Measurements from ENCODE around the gene MTFR1L.

Gene MTFR1L

DNA sequence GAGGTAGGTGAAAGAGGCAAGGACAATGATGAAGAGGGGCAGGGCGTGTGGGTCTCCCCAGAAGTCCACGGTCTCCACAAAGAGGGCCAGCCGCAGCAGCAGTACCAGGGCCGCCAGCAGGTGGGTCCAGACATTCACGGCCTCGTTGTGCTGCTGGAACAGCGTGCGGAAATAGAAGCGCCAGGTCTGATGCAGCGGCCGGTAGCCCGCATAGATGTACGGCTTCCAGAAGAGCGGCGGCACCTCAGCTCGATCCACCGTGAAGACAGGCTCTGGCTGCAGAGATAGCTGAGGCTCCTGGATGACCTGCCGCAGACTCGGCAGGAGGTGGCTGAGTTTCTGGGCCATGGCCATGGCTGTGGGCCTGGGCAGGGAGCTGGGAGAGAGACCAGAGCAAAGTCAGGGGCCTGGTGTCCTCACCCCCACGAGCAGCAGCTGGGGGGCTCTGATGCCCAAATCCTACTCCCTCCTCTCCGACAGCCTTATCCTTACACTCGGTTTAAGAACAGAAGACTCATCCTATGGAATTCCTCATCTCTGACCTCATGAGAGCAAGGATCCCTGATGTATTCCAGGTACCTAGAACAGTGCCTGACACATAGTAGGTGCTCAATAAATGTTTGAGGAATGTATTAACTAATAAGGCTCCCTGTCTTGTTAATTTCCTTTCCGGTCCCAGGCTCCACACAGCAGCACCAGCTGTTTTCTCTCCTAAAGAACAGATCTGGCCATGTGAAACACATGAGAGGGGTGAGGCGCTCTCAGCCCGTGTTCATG is 43.9 kb downstream of the MTFR1L start:
- DNase-seq = no peak

DNA sequence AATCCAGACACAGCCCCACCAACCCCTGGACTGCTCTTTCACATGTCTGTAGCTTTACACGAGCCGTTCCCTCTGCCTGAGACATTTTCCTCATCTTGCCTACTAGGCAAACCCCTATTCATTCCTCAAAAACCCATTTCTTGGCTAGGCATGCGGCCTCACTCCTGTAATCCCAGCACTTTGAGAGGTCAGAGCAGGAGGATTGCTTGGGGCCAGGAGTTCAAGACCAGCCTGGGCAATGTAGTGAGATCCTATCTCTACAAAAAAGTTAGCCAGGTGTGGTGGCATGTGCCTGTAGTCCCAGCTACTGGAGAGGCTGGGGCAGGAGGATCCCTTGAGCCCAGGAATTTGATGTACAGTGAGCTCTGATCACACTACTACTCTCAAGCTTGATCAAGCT is 44.7 kb downstream of the MTFR1L start:
- DNase-seq = no peak

DNA sequence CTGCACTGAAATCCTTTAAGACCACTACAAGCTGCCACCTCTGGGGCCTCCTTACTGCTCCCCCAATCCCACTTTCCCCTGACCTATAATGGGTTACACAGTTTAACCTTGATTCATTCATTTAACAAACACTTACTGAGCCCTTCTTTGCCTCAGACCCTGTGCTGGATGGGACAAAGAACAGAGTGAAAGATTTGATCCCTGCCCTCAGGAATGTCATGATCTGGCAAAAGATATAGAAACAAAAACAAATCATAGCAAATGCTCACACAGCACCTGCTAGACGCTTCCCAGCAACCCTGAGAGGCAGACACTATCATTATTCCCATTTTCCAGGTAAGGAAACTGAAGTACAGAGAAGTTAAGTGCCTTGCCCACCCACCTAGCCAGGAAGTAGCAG is 46.5 kb downstream of the MTFR1L start:
- DNase-seq = no peak

DNA sequence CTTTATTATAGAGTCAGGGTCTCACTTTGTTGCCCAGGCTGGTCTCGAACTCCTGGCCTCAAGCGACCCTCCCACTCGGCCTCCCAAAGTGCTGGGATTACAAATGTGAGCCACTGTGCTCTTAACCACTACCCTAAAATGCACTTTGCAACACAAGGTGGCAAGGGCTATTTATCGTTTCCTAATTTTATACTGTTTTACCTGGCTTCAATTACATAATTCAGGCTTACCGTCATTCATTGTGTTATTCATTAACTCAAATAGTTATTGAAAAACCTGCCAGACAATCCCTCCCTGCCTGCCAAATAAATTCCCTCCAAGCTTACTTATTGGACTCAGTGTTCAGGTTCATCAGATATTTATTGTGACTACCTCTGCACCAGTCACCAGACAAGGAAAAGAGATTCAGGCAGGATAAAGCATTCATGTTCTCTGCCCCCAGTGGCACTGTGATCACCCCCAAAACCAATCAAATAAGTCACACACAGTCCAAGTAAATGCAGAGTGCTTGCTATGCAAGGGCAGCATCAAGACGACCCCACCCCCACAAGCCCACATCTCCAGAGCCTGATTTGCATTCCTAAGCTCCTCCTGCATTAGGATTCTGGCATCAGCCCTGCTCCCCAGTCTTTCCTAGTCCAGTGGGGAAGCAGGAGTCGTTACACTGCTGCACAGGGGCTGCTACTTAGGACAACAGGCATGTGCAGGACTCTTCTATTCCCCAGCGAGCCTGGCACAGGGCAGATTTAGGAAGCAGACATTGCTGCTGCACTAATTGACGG is 47.6 kb downstream of the MTFR1L start:
- DNase-seq = no peak

DNA sequence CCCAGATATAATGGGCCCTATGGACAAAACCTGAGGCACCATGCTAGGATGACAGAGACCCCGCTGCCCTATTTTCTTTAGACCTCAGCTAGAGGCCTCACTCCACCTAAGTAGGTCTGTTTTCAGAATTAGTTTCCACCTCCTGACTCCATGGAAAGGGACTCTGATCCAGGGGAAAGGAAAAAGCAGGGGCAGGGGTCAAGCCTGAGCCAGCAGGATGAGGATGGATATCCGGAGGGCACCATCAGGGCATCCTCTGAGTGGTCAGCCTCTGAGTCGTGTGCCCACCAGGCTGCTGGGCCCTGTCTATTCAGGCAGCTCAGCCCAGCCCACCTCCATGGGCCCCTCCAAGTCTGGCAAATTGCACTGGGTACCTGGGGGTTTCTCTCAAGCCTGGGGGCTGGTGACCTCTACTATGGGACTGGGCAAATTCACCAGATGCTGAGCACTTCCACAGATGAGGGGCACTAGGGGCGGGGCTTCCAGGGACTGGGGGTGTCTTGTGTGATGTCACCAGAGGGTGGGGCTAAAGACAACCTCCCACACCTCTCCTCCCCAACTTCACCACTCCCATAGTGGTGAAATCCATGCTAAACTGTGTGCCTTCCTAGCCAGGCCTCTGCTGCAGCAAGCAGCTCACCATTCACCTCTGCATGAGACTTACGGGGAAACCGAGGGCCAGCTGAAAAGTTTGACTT is 50.3 kb downstream of the MTFR1L start:
- no peak for DNase-seq

DNA sequence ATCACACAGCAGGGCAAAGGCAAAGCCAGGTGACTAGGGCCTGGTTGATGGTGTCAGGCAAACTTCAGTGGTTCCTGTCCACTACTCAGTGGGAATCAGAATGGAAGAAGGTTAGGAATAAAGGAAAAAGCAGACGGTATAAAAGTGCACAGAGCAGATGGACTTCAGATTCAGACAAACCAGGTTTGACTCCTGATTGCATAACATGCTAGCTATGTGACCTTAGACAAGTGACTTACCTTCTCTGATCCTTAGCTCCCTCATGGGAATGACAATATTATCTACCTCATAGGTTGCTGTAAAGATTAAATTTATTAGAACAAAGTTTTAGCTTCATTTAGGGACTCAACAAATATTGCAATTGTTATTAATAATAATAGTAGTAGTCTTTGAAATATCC is 50.9 kb downstream of the MTFR1L start:
- no peak for DNase-seq

DNA sequence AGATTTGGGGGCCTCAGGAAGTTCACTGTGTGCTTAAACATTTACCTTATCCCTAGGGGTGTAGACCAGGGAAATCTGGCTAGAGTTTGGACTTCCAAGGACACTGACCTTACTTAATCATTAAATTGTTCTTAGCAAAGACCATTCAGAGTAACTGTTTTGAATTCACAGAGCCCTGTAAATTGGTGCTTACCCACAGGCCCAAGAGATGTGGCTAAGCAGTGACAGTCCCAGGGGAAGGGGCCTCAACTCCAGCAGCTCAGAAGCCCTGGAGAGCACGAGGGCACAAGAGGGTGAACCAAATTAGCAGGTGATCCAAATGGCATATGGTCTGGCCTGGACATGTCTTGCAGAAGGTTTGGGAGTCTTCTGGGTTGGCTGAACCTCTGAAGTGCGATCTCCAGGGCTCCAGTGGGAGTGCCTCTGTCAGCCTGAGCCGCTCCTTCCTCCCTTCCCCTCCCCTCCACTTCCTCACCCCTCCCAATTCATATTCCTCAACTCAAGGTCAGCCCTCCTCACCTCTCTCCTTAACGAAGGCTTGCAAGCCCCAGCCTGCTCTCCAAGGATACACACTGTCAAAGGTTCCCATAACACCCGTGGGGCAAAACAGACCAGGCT is 51.4 kb downstream of the MTFR1L start:
- DNase-seq = no peak

DNA sequence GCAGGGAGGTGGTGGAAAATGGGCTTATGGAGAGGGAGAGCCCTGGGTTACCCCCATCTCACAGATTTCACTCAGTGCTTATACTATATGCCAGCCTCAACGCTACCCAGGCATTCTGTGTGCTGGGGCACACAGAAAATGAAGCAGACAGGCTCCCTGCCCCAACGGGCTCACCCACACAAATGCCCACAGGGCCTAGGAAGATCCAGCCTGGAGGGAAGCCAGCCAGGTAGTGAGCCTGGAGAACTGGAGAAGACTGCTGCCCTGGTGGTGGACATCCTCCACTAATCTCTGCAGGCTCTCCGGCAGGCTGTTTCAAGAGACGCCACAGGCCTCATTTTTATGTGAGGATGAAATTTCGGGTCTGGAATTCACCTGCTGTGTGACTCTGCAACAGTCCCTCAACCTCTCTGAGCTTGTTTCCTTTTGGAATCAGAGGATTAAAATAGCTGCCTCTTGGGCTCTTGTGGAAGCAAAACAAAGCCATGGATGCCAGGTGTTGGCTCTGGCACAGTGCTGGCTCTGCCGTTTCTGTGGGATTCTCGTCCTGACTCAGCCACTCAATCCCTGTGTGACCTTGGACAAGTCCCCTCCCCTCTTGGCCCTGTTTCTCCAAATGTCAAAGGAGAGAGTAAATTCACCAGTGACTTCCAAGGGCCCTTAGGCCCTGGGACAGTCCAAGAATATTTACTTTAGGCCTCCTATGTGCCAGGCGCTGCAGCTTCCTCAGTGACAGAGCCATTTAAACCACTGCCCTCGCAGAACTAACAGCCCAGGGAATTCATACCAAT is 52.1 kb downstream of the MTFR1L start:
- DNase-seq = no peak

DNA sequence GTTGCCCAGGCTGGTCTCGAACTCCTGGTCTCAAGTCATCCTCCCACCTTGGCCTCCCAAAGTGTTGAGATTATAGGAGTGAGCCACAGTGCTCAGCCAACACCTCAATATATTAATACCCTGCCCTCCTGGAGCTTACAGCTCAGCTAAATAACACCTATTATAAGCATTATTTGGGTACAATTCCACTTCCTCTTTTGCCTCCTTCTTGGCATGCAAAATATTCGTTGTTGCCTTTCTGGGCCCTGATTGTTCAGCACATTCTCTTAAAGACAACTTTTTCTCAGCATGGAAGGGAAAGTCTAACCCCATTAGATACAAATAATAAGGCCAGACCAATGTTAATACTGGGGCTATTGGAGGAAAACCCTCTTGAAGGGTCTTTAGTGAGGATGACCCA is 53.0 kb downstream of the MTFR1L start:
- DNase-seq = no peak

DNA sequence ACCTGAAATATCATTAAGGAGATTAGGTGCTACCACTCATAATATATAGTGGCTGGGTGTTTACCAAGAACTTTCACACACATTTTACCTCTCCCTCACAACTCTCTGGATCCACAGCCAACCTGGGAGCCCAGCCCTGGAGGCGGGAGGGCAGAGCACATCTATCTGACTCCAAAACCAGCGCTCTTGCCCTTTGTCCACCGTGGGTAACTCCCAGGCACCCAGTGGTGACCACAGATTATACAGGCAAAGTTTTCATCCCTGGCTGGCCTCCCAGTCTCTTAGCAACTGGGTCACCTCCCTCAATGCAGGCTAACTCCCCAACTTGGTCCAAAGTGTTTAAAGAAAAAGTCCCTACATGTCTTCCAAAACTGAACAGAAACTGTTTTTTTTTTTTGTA is 53.4 kb downstream of the MTFR1L start:
- DNase-seq = no peak

DNA sequence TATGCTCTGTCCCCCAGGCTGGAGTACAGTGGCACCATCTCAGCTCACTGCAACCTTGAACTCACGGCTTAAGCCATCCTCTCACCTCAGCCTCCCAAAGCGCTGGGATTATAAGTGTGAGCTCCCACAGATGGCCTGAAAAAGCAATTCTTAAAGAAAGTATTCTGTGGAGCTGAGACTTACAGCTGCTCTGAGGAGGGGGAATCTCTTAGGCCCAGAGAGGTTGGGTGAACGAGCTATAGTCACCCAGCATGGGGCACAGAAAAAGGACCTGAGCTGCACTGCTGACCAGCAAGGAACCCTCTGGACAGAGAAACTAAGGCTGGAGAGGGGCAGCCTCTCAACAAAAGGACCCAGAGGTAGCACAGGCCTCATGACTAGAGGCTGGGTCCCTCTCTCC is 54.5 kb downstream of the MTFR1L start:
- DNase-seq = no peak

DNA sequence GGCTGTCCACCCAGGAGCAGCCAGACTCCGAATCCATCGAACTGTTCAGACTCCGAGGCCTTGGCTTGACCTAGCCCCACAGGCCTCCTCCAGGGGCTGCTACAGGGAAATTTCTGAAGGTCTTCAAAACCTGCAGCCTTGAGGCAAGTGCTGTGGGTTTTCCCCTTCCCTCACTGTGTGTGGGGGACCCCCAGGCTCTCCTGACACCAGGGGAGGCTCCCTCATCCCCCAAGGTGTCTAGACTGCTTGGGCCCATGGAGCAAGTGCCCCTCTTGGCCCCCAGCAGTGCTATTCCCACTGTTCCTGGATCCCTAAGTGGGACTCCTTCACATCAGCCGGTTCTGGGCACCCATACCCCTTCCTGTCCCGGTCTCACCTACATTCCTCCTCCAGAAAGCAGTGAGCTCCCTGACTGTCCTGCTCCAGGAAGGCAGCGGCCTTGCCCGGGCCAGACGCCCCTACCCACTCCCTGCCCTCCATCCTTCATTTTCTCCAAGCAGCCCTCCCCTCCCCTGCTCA is 54.9 kb downstream of the MTFR1L start:
- no peak for DNase-seq

DNA sequence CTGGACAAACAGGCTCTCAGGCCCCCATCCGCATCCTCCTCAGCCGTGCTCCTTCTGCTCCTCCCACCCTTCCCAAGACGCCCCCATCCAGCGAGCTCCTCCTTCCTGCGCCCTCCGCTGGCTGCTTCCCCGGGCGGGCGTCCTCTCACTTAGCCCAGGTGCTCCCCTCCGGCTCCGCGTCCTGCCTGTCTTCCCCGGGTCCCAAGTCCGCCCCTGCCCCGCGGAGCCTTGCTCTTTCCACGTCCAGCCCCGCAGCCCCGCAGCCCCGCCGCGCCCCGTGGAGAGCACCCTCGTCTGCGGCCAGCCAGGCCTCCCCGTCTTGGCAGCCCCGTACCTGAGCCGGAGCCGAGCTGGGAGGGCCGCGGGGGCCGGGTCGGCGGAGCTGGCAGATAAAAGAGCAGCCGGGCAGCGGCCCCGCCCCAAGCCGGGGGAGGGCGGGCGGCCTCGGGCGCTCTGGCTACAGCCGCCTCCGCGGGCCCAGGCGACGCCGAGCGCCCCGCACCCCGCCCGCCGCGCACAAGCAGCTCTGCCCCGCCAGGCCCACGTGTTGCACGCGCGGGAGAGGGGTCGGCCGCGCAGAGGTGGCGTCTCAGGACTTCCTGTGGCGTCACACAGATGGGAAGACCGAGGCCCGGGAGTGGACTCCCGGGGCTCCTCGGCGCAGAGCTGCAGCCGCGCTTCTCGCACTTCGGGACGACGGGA is 55.6 kb downstream of the MTFR1L start, which contains the start of gene PAQR7:
Gene PAQR7, minus strand, starts transcription at position 555 of the 702 bp plus-strand sequence. CDS start 11,869 bp downstream, outside the sequence.
- DNase-seq = peak; percentile 69

DNA sequence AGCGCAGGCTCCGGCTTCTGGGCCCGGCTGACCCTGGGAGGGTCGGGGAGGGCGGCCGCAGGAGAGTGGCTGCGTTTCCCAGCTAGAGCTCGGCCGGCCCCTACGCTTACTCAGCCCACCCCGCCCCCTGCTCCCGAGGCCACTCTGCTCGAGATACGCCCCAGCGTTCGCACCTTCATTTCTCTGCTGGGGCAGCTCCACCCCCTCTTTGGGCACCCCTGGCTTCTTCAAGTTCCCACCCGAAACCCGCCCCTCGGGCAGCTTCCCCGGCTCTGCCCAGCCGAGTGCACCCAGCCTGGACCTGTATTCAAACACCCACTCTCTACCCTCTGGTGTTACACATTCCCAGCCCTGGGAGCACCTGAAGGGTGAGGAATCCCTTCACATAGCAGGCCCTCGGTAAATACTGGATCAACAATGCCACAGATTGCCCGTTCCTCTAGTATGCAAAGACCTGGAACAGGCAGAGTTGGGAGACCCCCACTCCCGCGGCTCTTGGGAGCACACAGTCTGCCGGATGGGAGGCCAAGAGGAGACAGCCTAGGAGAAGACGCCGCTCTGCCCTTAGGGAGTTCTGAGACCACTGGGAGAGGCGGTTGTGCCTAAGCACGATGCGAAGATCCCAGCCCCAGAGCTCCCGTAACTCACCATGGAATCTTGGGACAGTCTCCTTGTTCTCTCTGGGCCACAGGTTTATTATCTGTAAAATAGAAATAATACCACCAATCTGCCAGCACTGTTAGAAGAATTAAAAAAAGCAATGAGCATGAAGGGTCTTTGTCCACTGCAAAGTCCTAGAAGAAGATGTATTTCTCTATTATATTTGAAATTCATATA is 56.3 kb downstream of the MTFR1L start:
- no peak for DNase-seq

DNA sequence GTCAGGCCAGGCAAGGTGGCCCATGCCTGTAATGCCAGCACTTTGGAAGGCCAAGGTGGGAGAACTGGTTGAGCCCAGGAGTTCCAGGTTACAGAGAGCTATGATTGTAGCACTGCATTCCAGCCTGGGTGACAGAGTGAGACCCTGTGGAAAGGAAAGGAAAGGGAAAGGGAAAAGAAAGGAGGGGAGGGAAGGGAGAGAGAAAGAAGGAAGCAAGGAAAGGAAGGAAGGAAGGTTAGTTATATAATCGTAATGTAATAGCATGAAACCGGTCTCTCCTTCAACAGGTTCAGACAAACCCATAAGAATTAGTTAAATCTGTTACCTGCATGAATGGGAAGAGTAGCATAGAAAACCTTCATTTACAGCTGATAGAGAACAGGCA is 56.9 kb downstream of the MTFR1L start:
- no peak for DNase-seq

DNA sequence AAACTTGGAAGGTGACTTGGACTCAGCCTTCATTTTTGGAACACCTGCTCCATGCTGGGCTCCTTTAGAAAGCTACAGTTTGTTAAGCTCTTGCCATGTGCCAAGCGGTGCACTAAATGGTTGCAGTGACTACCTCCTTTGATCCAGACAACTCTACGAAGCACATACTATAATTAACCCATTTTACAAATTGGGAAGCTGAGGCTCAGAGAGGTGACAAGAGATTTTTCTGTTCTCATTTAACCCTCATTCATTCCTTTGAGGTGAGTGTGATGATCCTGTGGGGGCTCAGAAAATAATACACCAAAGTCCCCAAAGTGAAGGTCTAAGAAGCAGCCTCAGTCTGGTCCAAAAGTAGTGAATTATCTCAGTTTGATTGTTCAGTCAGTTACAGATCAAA is 57.4 kb downstream of the MTFR1L start:
- DNase-seq = no peak

DNA sequence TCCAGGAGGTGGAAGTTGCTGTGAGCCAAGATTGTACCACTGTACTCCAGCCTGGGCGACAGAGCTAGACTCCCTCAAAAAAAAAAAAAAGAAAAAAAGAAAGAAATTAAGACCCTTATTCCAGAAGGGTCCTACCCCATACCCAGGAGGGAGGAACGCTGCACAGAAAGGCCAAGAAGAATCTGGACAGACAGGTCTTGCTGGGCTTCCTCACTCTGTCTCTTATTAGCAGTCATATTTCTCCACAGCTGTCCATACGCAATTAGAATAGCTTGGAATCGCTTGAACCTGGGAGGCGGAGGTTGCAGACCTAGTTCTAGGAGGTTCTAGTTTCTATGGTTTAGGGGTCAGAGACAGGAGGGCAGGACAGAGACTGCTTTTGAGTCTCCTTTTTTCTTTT is 58.9 kb downstream of the MTFR1L start:
- no peak for DNase-seq

DNA sequence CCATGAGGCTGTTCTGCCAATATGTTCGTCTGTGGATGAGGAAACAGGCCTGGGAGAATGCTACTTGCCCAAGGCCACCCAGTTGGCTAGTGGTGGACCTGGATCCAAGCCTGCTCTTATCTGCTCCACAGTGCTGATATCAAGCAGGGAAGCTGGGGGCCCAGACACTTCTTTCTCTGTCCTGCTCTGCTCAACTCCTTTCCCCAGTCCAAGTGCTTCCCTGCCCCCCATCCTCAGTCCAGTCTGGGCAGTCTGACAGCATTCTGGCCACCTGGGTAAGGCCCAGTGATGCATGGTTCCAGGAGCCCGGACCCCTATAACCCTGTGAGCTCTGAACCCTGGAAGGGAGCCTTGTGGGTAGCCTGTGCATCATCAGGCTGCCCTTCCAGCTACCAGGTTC is 59.9 kb downstream of the MTFR1L start:
- DNase-seq = no peak

DNA sequence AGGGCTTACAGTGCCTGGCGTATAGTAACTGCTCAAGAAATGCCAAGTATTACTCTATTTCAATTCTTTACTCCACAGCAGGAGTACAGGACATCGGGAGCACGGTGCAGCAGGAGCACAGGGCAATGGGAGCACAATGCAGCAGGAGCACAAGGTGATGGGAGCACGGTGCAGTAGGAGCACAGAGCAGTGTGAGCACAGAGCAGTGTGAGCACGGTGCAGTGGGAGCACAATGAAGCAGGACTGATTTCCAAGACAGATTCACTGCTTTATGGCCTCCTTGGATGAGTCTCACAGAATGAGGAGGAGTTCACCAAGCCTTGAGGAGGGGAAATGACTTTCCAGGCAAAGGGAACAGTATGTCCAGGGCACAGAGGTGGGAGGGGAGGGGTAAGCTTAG is 60.8 kb downstream of the MTFR1L start:
- no peak for DNase-seq

DNA sequence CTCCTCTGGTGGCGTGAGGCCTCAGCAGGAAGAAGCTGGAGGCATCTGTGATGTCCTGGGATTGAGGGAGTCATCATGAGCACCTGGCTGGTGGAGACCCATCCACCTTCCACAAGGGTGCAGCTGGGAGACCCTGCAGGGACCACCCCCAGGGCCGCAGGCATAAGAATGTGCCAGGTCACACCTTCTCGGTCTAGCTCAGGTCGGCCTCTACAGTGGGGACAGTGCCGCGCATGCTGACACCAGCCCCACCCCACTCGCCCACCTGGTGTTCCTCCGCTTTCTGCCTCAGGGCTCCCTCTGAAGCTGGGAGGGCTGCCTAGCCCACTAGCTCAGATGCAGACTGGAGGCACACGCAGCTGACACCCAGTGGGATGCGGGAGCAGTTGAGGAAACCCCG is 61.5 kb downstream of the MTFR1L start:
- DNase-seq = no peak
